Measurements from ENCODE around the gene CYP46A1. TPM values are rescaled to one million over a fixed set of nuclear protein-coding genes. Genes with fewer than 3 reads are reported as not detected.

The CYP46A1 gene
- total RNA-seq, 1 donor from 2014 or later, result 1.9 TPM

DNA sequence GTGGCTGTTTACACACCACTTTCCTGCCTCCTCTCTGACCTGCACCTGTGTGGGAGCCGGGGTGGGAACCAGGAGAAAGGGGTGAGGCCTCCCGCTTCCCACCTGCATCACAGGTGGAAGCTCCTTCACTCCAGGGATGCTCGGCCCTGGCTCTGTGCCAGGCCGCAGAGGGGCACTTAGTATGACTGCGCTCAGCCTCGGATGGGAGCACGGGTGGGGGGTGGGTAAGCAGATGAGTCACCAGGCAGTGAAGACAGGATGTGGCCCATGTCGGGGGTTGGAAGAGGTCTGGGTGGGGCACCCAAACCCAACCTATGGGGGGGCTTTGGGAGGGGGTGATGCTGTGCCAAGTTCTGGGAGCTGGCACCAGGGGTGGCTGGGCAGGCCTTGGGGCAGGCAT is 7.4 kb upstream of the CYP46A1 start:
- Mint-ChIP-seq H3K4me1 (peaks cover 5% of the 10 kb centered on the region), H3K36me3 (no peaks in the 10 kb centered on the region), H3K9me3 (peaks cover 9% of the 10 kb centered on the region), H3K27ac (no peak overlapping the region), H3K27me3 (ENCODE audit: low read depth) (peaks cover under 1% of the 10 kb centered on the region), H3K4me3 (no peak overlapping the region)
- TF ChIP-seq, protein P1, sequence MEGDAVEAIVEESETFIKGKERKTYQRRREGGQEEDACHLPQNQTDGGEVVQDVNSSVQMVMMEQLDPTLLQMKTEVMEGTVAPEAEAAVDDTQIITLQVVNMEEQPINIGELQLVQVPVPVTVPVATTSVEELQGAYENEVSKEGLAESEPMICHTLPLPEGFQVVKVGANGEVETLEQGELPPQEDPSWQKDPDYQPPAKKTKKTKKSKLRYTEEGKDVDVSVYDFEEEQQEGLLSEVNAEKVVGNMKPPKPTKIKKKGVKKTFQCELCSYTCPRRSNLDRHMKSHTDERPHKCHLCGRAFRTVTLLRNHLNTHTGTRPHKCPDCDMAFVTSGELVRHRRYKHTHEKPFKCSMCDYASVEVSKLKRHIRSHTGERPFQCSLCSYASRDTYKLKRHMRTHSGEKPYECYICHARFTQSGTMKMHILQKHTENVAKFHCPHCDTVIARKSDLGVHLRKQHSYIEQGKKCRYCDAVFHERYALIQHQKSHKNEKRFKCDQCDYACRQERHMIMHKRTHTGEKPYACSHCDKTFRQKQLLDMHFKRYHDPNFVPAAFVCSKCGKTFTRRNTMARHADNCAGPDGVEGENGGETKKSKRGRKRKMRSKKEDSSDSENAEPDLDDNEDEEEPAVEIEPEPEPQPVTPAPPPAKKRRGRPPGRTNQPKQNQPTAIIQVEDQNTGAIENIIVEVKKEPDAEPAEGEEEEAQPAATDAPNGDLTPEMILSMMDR (IDR thresholded peaks at IDR 0.05; ENCODE audit: unreplicated experiment), result no peak
- DNase-seq (ENCODE audit: low spot score in 2 of 2, unreplicated experiment in 2 of 2), result no peak

DNA sequence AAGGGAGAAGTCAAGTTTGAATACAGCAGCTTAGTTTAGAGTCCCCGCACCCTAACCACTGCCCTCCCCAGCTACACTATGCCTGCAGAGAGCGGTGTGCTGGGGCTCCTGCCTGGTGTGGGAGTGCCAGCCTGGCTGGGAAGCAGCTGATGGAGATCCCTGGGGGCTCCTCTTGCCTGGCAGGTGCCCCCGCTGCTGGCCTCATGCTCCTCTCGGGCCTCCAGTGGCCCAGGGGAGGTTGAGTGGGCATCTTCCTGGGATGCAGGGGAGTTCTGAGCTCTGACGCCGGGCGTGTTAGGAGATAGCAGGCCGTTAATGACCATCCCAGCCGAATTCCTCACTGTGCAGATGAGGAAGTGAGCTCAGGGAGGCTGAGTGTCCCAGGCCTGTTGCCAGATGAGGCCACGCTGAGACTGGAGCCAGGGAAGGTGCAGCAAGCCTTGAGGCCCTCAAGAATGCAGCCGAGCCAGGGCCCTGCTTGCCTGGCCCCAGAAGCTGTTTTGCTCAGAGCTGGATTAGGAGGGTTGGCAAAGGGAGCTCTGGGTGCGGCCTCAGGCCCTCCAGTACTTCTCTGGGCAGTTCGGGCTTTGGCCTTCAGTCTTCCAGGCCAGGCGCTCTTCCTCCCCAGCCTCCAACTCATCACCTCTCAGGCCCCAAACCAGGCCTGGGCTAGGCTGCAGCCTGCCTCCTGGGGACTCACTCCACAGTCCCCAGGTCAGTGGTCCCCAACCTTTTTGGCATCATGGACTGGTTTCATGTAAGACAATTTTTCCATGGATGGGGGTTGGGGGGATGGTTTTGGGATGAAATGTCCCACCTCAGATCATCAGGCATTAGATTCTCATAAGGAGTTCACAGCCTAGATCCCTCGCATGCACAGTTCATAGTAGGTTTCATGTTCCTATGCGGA is 6.6 kb upstream of the CYP46A1 start:
- TF ChIP-seq, protein P1 (IDR thresholded peaks at IDR 0.05; ENCODE audit: unreplicated experiment), result no peak
- no peaks in the 10 kb centered on the region for H3K27me3 Mint-ChIP-seq (ENCODE audit: low read depth)
- H3K4me3 Mint-ChIP-seq, result no peak overlapping the region
- H3K4me1 Mint-ChIP-seq, result no peaks in the 10 kb centered on the region
- H3K9me3 Mint-ChIP-seq, result peaks cover 9% of the 10 kb centered on the region
- H3K36me3 Mint-ChIP-seq, result no peaks in the 10 kb centered on the region
- DNase-seq (ENCODE audit: low spot score in 2 of 2, unreplicated experiment in 2 of 2), result no peak
- no peak overlapping the region for H3K27ac Mint-ChIP-seq

DNA sequence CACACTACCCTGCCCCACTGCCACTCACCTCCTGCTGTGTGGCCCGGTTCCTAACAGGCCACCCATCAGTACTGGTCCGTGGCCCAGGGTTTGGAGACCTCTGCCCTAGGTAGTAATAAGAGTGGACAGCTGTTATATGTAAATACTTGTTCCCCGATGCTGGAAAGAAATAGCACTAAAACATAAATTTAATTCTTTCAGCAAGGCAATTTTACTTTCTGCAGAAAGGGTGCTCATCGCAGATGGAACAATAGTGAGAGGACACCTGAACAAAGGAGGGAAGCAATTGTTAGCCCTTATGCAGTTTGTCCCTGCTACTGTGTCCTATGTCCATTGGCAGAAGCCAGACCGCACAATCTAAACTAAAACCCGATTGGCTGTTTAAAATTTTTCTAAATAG is 5.9 kb upstream of the CYP46A1 start:
- peaks cover 9% of the 10 kb centered on the region for H3K9me3 Mint-ChIP-seq

DNA sequence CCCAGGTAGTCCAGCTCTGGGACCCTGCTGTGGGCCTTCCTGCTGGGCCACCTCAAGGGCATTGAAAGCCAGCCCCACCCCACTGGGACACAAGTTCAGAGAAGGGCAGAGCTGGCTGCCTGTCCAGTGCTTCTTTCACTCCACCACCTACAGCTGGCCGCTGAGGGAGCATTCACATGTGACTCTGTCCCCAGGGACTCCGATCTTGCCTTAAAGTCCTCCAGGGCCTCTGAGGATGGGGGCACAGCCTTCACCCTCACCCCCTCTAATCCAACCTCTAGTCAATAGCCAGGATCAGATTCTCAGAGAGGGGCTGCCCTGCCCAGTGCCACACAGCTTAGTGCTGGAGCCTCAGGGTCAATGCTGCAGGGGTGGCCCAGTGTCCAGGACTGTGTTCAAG is 5.0 kb upstream of the CYP46A1 start:
- Mint-ChIP-seq H3K36me3 (no peaks in the 10 kb centered on the region), H3K27ac (no peak overlapping the region), H3K9me3 (peaks cover 9% of the 10 kb centered on the region), H3K4me1 (no peaks in the 10 kb centered on the region), H3K4me3 (no peak overlapping the region), H3K27me3 (ENCODE audit: low read depth) (peaks cover 1% of the 10 kb centered on the region)
- TF ChIP-seq, protein P1 (IDR thresholded peaks at IDR 0.05; ENCODE audit: unreplicated experiment), result no peak
- no peak for DNase-seq (ENCODE audit: low spot score in 2 of 2, unreplicated experiment in 2 of 2)

More for the DNA sequence above, 5.9 kb upstream of the CYP46A1 start:
- H3K27ac Mint-ChIP-seq, result no peak overlapping the region
- no peaks in the 10 kb centered on the region for H3K36me3 Mint-ChIP-seq
- H3K4me3 Mint-ChIP-seq, result no peak overlapping the region
- DNase-seq (ENCODE audit: low spot score in 2 of 2, unreplicated experiment in 2 of 2), result no peak
- H3K4me1 Mint-ChIP-seq, result no peaks in the 10 kb centered on the region
- H3K27me3 Mint-ChIP-seq (ENCODE audit: low read depth), result peaks cover 1% of the 10 kb centered on the region
- TF ChIP-seq, protein P1 (IDR thresholded peaks at IDR 0.05; ENCODE audit: unreplicated experiment), result no peak

DNA sequence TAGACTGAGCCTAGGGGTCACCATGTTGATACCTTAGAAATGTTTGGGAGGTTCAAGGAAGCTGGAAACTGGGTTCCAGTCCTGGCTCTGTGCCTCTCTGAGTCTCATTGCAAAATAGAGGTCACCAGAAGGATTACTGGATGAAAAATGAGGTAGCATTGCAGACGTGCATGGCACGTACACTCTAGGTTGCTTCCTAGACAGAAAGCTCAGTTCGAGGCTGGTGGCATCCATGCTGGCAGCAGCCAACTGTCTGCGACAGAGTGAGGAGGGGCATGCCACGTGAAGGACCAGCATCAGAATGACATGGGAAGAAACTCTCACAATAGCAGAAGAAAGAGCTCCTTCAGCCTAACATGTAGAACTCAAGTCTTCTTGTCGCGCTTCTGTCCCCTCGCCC is 4.6 kb upstream of the CYP46A1 start:
- peaks cover 1% of the 10 kb centered on the region for H3K27me3 Mint-ChIP-seq (ENCODE audit: low read depth)
- TF ChIP-seq, protein P1 (IDR thresholded peaks at IDR 0.05; ENCODE audit: unreplicated experiment), result no peak
- H3K36me3 Mint-ChIP-seq, result no peaks in the 10 kb centered on the region
- no peaks in the 10 kb centered on the region for H3K4me1 Mint-ChIP-seq
- peaks cover 9% of the 10 kb centered on the region for H3K9me3 Mint-ChIP-seq
- DNase-seq (ENCODE audit: low spot score in 2 of 2, unreplicated experiment in 2 of 2), result no peak
- H3K27ac Mint-ChIP-seq, result no peak overlapping the region
- no peak overlapping the region for H3K4me3 Mint-ChIP-seq
